ENCODE measurements around the gene POLR1E. TPM values are rescaled to one million over a fixed set of nuclear protein-coding genes. Genes with fewer than 3 reads are reported as not detected.

Gene POLR1E
- total and polyA plus RNA-seq, 2 of the 8 experiments (the other 6 are each of a cell fraction or from before 2014, with no cell fraction given), result 16.0 to 40.0 TPM

- Histone ChIP-seq H3K14ac (ENCODE audit: insufficient read length) (no peak overlapping the region), H3K23me2 (ENCODE audit: low read depth, low read length) (no peaks in the 10 kb centered on the region), H4K8ac (ENCODE audit: extremely low read depth, insufficient read depth, low read length) (no peak overlapping the region), H3K23ac (ENCODE audit: insufficient read length) (no peak overlapping the region), H3K79me2 (ENCODE audit: control insufficient read depth in 1 of 2, insufficient read depth in 2 of 2, low read length in 2 of 2) (no peaks in the 10 kb centered on the region), H4K5ac (ENCODE audit: insufficient read length, low read depth, low read length) (no peak overlapping the region), H3K79me1 (ENCODE audit: low read depth, low read length) (no peaks in the 10 kb centered on the region), H2BK15ac (ENCODE audit: low read length) (no peak overlapping the region), H3K9ac (replicated peaks in 1 of 4; ENCODE audit: extremely low read depth in 1 of 4, low read depth in 3 of 4, low read length in 3 of 4) (no peak overlapping the region; a peak in 1 of 7 replicates), H3K4ac (replicated peaks; ENCODE audit: insufficient read length, low read depth, low read length) (no peak overlapping the region), H2BK5ac (ENCODE audit: low read depth, low read length) (no peak overlapping the region), H4K20me1 (replicated peaks in 1 of 2; ENCODE audit: control insufficient read depth in 1 of 2, insufficient read depth in 2 of 2, low read length in 2 of 2) (peaks cover 0 to 2% of the 10 kb centered on the region in 2 experiments), H2BK20ac (ENCODE audit: low read length) (no peak overlapping the region), H2BK12ac (ENCODE audit: low read depth, low read length) (no peak overlapping the region), H3K9me3 (ENCODE audit: insufficient read depth in 2 of 2, low read depth in 1 of 2, low read length in 1 of 2) (no peaks in the 10 kb centered on the region), H3K56ac (replicated peaks; ENCODE audit: insufficient read length, low read depth, low read length) (no peak overlapping the region), H3K4me3 (ENCODE audit: extremely low read depth in 1 of 4, insufficient read depth in 2 of 4, low read depth in 3 of 4, low read length in 4 of 4) (no peak overlapping the region), H2BK120ac (replicated peaks; ENCODE audit: low read depth, low read length) (no peak overlapping the region), H2AK5ac (ENCODE audit: low read depth, low read length) (no peak overlapping the region), H4K91ac (replicated peaks; ENCODE audit: insufficient read length, low read length) (no peak overlapping the region), H3K4me2 (ENCODE audit: insufficient read depth in 1 of 2, low read depth in 2 of 2, low read length in 2 of 2) (no peak overlapping the region), H3K27ac (ENCODE audit: low read depth, low read length) (no peak overlapping the region), H3K36me3 (ENCODE audit: control insufficient read depth in 2 of 4, insufficient read depth in 4 of 4, low read length in 3 of 4) (peaks cover 9 to 24% (median 18%) of the 10 kb centered on the region in 4 experiments), H3K18ac (ENCODE audit: extremely low read depth, low read length) (no peak overlapping the region), H2AFZ (ENCODE audit: low read length) (no peak overlapping the region), H3K4me1 (replicated peaks in 1 of 4; ENCODE audit: control insufficient read depth in 3 of 4, insufficient read depth in 4 of 4, low read length in 3 of 4) (no peaks in the 10 kb centered on the region), H3K27me3 (replicated peaks in 1 of 4; ENCODE audit: control insufficient read depth in 3 of 4, extremely low read depth in 1 of 4, insufficient read depth in 3 of 4, low read length in 3 of 4) (no peaks in the 10 kb centered on the region)
- DNase-seq (ENCODE audit: low read depth in 1 of 2, low spot score in 2 of 2) (no peak), FAIRE-seq (no peak)
- ChIA-PET POLR2A (ENCODE audit: partially characterized antibody) (interaction anchor here (1.1 kb wide), 1 partner anchor 23 kb away, joined by 5 read pairs; no protein-coding TSS in a partner anchor), CTCF (ENCODE audit: partially characterized antibody) (no interaction called here)
- WGBS, 2 experiments (ENCODE audit: extremely low coverage in 1 of 2, insufficient coverage in 1 of 2, insufficient read length in 1 of 2, insufficient replicate concordance in 2 of 2, low coverage in 1 of 2, low lambda C conversion rate in 2 of 2, missing lambda C conversion rate in 1 of 2), result 86% methylated on average over 10 of the region's 10 CpGs; no CpG with 5 or more reads in 1 of the 2 experiments
- TF ChIP-seq SIN3A (conservative IDR thresholded peaks at IDR 0.05 in 1 of 2, IDR thresholded peaks at IDR 0.05 in 1 of 2; ENCODE audit: low read depth in 1 of 2, low read length in 2 of 2) (no peak), SP1 (IDR thresholded peaks at IDR 0.05; ENCODE audit: low read depth, low read length) (no peak), SIX5 (IDR thresholded peaks at IDR 0.05; ENCODE audit: low read depth, low read length) (no peak), KDM5A (IDR thresholded peaks at IDR 0.05; ENCODE audit: low read length) (no peak), TBP (IDR thresholded peaks at IDR 0.05; ENCODE audit: low read depth, low read length) (no peak), BACH1 (IDR thresholded peaks at IDR 0.05; ENCODE audit: low read length) (no peak), TCF12 (IDR thresholded peaks at IDR 0.05; ENCODE audit: low read depth, low read length) (no peak), BCL11A (IDR thresholded peaks at IDR 0.05; ENCODE audit: low read depth in 2 of 2, low read length in 2 of 2) (no peak), CHD2 (IDR thresholded peaks at IDR 0.05; ENCODE audit: low read length) (no peak), ATF3 (IDR thresholded peaks at IDR 0.05; ENCODE audit: insufficient read depth, low read depth, low read length) (no peak), ATF2 (IDR thresholded peaks at IDR 0.05; ENCODE audit: low read length) (no peak), CEBPB (IDR thresholded peaks at IDR 0.05; ENCODE audit: low read depth, low read length) (no peak)
Observed at GRCh38 chr9:37534901-37535300, 49.2 kb downstream of the POLR1E start.

Measured in H1 (cell line).